KMS-11 (cell line): ENCODE measurements around the gene MTUS2.

Experiments used
- H2AFZ ChIP-seq: fragments of 200-600 bp; sonication (generic); 2 replicates; pipeline ENCODE4 v1.6.1; 2016; ENCODE audit warnings: antibody characterized with exemption, mixed run types, low read depth
- H3K27ac ChIP-seq: fragments of 200-600 bp; sonication (generic); 2 replicates; pipeline ENCODE4 v1.6.1; 2016; ENCODE audit warnings: mild to moderate bottlenecking, mixed run types
- H3K27me3 ChIP-seq: fragments of 200-600 bp; sonication (generic); 2 replicates; pipeline ENCODE4 v1.6.1; 2017; ENCODE audit warnings: mild to moderate bottlenecking, low read depth, mixed run types, moderate library complexity; ENCODE audit not compliant: insufficient read depth
- H3K36me3 ChIP-seq: fragments of 200-600 bp; sonication (generic); 2 replicates; pipeline ENCODE4 v1.6.1; 2017; ENCODE audit warnings: mild to moderate bottlenecking, mixed run types; ENCODE audit not compliant: insufficient read depth
- H3K4me1 ChIP-seq: fragments of 200-600 bp; sonication (generic); 2 replicates; pipeline ENCODE4 v1.6.1; 2016; ENCODE audit warnings: mild to moderate bottlenecking, low read depth, mixed run types; ENCODE audit not compliant: poor library complexity, severe bottlenecking
- H3K4me2 ChIP-seq: fragments of 200-600 bp; sonication (generic); 2 replicates; pipeline ENCODE4 v1.7.0; 2016; ENCODE audit warnings: mild to moderate bottlenecking, mixed run types
- H3K4me3 ChIP-seq: fragments of 200-600 bp; sonication (generic); IDR thresholded peaks from 2 replicates; pipeline ENCODE4 v1.6.1; 2017; ENCODE audit warnings: low read depth, low read length, mixed read lengths; ENCODE audit not compliant: insufficient read depth
- H3K79me2 ChIP-seq: fragments of 200-600 bp; sonication (generic); 2 replicates; pipeline ENCODE4 v1.6.1; 2016; ENCODE audit warnings: low read depth, mixed run types; ENCODE audit not compliant: insufficient read depth
- H3K9ac ChIP-seq: fragments of 200-600 bp; sonication (generic); 2 replicates; pipeline ENCODE4 v1.6.1; 2016; ENCODE audit warnings: mild to moderate bottlenecking, mixed run types
- H4K20me1 ChIP-seq: fragments of 200-600 bp; sonication (generic); 2 replicates; pipeline ENCODE4 v1.6.1; 2016; ENCODE audit warnings: mild to moderate bottlenecking, mixed run types; ENCODE audit not compliant: insufficient read depth
- CTCF ChIP-seq: fragments of 200-600 bp; sonication (generic); conservative IDR thresholded peaks from 2 replicates; pipeline ENCODE4 v1.6.1; 2017; ENCODE audit warnings: low read depth, mild to moderate bottlenecking, antibody characterized with exemption, low read length, moderate library complexity, mixed read lengths

Gene MTUS2

GRCh38 chr13:29550430-29550988, 730.4 kb downstream of the MTUS2 start:
- no peak for TF ChIP-seq CTCF
- H4K20me1 ChIP-seq, result no peaks in the 10 kb centered on the region
- no peaks in the 10 kb centered on the region for H3K4me1 ChIP-seq
- no peaks in the 10 kb centered on the region for H3K36me3 ChIP-seq
- no peaks in the 10 kb centered on the region for H3K27me3 ChIP-seq
- H3K9ac ChIP-seq, result no peak overlapping the region
- no peak overlapping the region for H3K4me2 ChIP-seq
- H2AFZ ChIP-seq, result no peak overlapping the region
- no peak overlapping the region for H3K4me3 ChIP-seq
- H3K79me2 ChIP-seq, result peaks cover 22% of the 10 kb centered on the region; the same call in 1 of the 2 replicates
- no peak overlapping the region for H3K27ac ChIP-seq

- Histone ChIP-seq H3K4me2 (no peak overlapping the region), H3K4me1 (no peaks in the 10 kb centered on the region), H2AFZ (no peak overlapping the region), H3K79me2 (peaks cover 28% of the 10 kb centered on the region; the same call in 1 of the 2 replicates), H3K36me3 (no peaks in the 10 kb centered on the region), H3K4me3 (no peak overlapping the region), H3K9ac (no peak overlapping the region), H3K27me3 (no peaks in the 10 kb centered on the region), H4K20me1 (no peaks in the 10 kb centered on the region), H3K27ac (no peak overlapping the region)
- TF ChIP-seq CTCF, result no peak
Measured at GRCh38 chr13:29551214-29551613, 731.1 kb downstream of the MTUS2 start.
